H1 (cell line): Measurements from ENCODE around the gene SLC2A4RG. TPM values are rescaled to one million over a fixed set of nuclear protein-coding genes. Genes with fewer than 3 reads are reported as not detected.
A peak's percentile ranks its signal among the peaks of the same experiment; 100 is the strongest.

ENCODE experiments used
- CTCF ChIA-PET: fragments of 300-600 bp; sonication (Branson Sonifier 250); formaldehyde crosslinking; loops from one replicate; lab custom pipeline; 2021; ENCODE audit not compliant: partially characterized antibody; lab: Charles Lee
- POLR2A ChIA-PET: fragments of 300-600 bp; sonication (Branson Sonifier 250); formaldehyde crosslinking; loops from one replicate; lab custom pipeline; 2021; ENCODE audit warnings: inconsistent platforms; ENCODE audit not compliant: partially characterized antibody; lab: Charles Lee
- DNase-seq, 2 experiments: peaks; one replicate each; pipeline versions ENCODE4 v3.0.0 to v3.0.0-alpha.2; 2010 to 2022; ENCODE audit warnings: low spot score in 2 of 2, low read depth in 1 of 2, mixed read lengths in 1 of 2
- FAIRE-seq: peaks from 2 replicates; lab custom pipeline; 2011; peaks lifted over from hg19 to GRCh38; lab: Jason Lieb, UNC
- H2AFZ ChIP-seq: 2 replicates; pipeline ENCODE4 v1.8.1; 2012; ENCODE audit warnings: low read length, inconsistent platforms
- H2AK5ac ChIP-seq: 2 replicates; pipeline ENCODE4 v1.6.1; 2013; ENCODE audit warnings: low read depth, low read length
- H2BK120ac ChIP-seq: replicated peaks from 2 replicates; pipeline ENCODE3; 2013; ENCODE audit warnings: low read depth, low read length, inconsistent platforms
- H2BK12ac ChIP-seq: 2 replicates; pipeline ENCODE4 v1.6.1; 2013; ENCODE audit warnings: low read depth, low read length
- H2BK15ac ChIP-seq: 2 replicates; pipeline ENCODE4 v1.6.1; 2013; ENCODE audit warnings: low read length
- H2BK20ac ChIP-seq: 2 replicates; pipeline ENCODE4 v1.6.1; 2013; ENCODE audit warnings: low read length
- H2BK5ac ChIP-seq: 2 replicates; pipeline ENCODE4 v1.6.1; 2013; ENCODE audit warnings: low read depth, low read length
- H3K14ac ChIP-seq: 2 replicates; pipeline ENCODE4 v1.6.1; 2013; ENCODE audit warnings: inconsistent platforms; ENCODE audit not compliant: insufficient read length
- H3K18ac ChIP-seq: 2 replicates; pipeline ENCODE4 v1.6.1; 2013; ENCODE audit warnings: low read length; ENCODE audit errors: extremely low read depth
- H3K23ac ChIP-seq: 2 replicates; pipeline ENCODE4 v1.6.1; 2013; ENCODE audit warnings: inconsistent platforms; ENCODE audit not compliant: insufficient read length
- H3K23me2 ChIP-seq: 2 replicates; pipeline ENCODE4 v1.6.1; 2013; ENCODE audit warnings: low read depth, low read length
- H3K27ac ChIP-seq: 2 replicates; pipeline ENCODE4 v1.6.1; 2011; ENCODE audit warnings: low read depth, low read length, inconsistent platforms
- H3K27me3 ChIP-seq, 4 experiments: replicated peaks in 1 of 4; 1 replicate in 1 of 4; 2 replicates in 3 of 4; pipeline versions ENCODE4 v1.6.1 to v1.8.1; 2011 to 2013; ENCODE audit warnings: low read length in 3 of 4, mild to moderate bottlenecking in 3 of 4, inconsistent platforms in 2 of 4, mixed read lengths in 2 of 4, moderate library complexity in 1 of 4; ENCODE audit not compliant: control insufficient read depth in 3 of 4, insufficient read depth in 3 of 4; ENCODE audit errors: extremely low read depth in 1 of 4
- H3K36me3 ChIP-seq, 4 experiments: 2 replicates each; pipeline versions ENCODE4 v1.6.1 to v1.8.1; 2011 to 2013; ENCODE audit warnings: mild to moderate bottlenecking in 4 of 4, low read length in 3 of 4, moderate library complexity in 2 of 4, control low read depth in 1 of 4, inconsistent platforms in 1 of 4; ENCODE audit not compliant: insufficient read depth in 4 of 4, control insufficient read depth in 2 of 4
- H3K4ac ChIP-seq: replicated peaks from 2 replicates; pipeline ENCODE3; 2013; ENCODE audit warnings: low read length, low read depth, mixed read lengths, inconsistent platforms; ENCODE audit not compliant: insufficient read length
- H3K4me1 ChIP-seq, 4 experiments: replicated peaks in 1 of 4; 1 replicate in 1 of 4; 2 replicates in 3 of 4; pipeline versions ENCODE4 v1.6.1 to v1.8.1; 2011 to 2013; ENCODE audit warnings: low read length in 3 of 4, inconsistent platforms in 2 of 4, mixed read lengths in 1 of 4; ENCODE audit not compliant: insufficient read depth in 4 of 4, control insufficient read depth in 3 of 4
- H3K4me2 ChIP-seq, 2 experiments: 2 replicates each; pipeline versions ENCODE4 v1.6.1 to v1.8.1; 2011 to 2013; ENCODE audit warnings: low read depth in 2 of 2, low read length in 2 of 2, control low read depth in 1 of 2, inconsistent platforms in 1 of 2, mild to moderate bottlenecking in 1 of 2; ENCODE audit not compliant: insufficient read depth in 1 of 2
- H3K4me3 ChIP-seq, 4 experiments: fragments of 200-600, 300-600 bp in 1 of 4; sonication (generic), shearing (Covaris generic), sonication (Bioruptor Twin) in 1 of 4; 2 replicates each; pipeline versions ENCODE4 v1.5.1 to v1.8.1; 2011 to 2016; ENCODE audit warnings: low read length in 4 of 4, low read depth in 3 of 4, control low read depth in 2 of 4, inconsistent platforms in 2 of 4, mild to moderate bottlenecking in 2 of 4, mixed read lengths in 1 of 4, moderate library complexity in 1 of 4; ENCODE audit not compliant: insufficient read depth in 2 of 4; ENCODE audit errors: extremely low read depth in 1 of 4
- H3K56ac ChIP-seq: replicated peaks from 2 replicates; pipeline ENCODE3; 2013; ENCODE audit warnings: low read depth, mild to moderate bottlenecking, mixed read lengths, low read length, inconsistent platforms; ENCODE audit not compliant: insufficient read length
- H3K79me1 ChIP-seq: 2 replicates; pipeline ENCODE4 v1.6.1; 2013; ENCODE audit warnings: low read depth, low read length, control low read depth
- H3K79me2 ChIP-seq, 2 experiments: 2 replicates each; pipeline versions ENCODE4 v1.6.1 to v1.8.1; 2012 to 2013; ENCODE audit warnings: low read length in 2 of 2, mild to moderate bottlenecking in 2 of 2, inconsistent platforms in 1 of 2; ENCODE audit not compliant: insufficient read depth in 2 of 2, control insufficient read depth in 1 of 2
- H3K9ac ChIP-seq, 4 experiments: replicated peaks in 1 of 4; 1 replicate in 1 of 4; 2 replicates in 3 of 4; pipeline versions ENCODE4 v1.6.1 to v1.8.1; 2011 to 2013; ENCODE audit warnings: low read depth in 3 of 4, low read length in 3 of 4, control low read depth in 2 of 4, mild to moderate bottlenecking in 2 of 4, moderate library complexity in 2 of 4, inconsistent platforms in 1 of 4; ENCODE audit errors: extremely low read depth in 1 of 4
- H3K9me3 ChIP-seq, 2 experiments: 2 replicates each; pipeline versions ENCODE4 v1.6.1 to v1.8.1; 2012 to 2013; ENCODE audit warnings: mild to moderate bottlenecking in 2 of 2, moderate library complexity in 2 of 2, control low read depth in 1 of 2, inconsistent platforms in 1 of 2, low read depth in 1 of 2, low read length in 1 of 2, mixed read lengths in 1 of 2; ENCODE audit not compliant: insufficient read depth in 2 of 2
- H4K20me1 ChIP-seq, 2 experiments: replicated peaks in 1 of 2; 2 replicates each; pipeline versions ENCODE3 to v1.8.1; 2011 to 2013; ENCODE audit warnings: inconsistent platforms in 2 of 2, low read length in 2 of 2, mild to moderate bottlenecking in 1 of 2; ENCODE audit not compliant: insufficient read depth in 2 of 2, control insufficient read depth in 1 of 2
- H4K5ac ChIP-seq: 2 replicates; pipeline ENCODE4 v1.6.1; 2013; ENCODE audit warnings: low read length, low read depth, mixed read lengths, inconsistent platforms; ENCODE audit not compliant: insufficient read length
- H4K8ac ChIP-seq: 2 replicates; pipeline ENCODE4 v1.8.0; 2013; ENCODE audit warnings: mild to moderate bottlenecking, moderate library complexity, low read length, inconsistent platforms; ENCODE audit not compliant: insufficient read depth; ENCODE audit errors: extremely low read depth
- H4K91ac ChIP-seq: replicated peaks from 2 replicates; pipeline ENCODE3; 2013; ENCODE audit warnings: low read length, mixed read lengths, inconsistent platforms; ENCODE audit not compliant: insufficient read length
- BCL11A ChIP-seq, 2 experiments: IDR thresholded peaks; one replicate each; pipeline ENCODE4 v1.6.1; 2011; ENCODE audit warnings: low read depth in 2 of 2, low read length in 2 of 2, mild to moderate bottlenecking in 2 of 2
- CEBPB ChIP-seq: IDR thresholded peaks from 2 replicates; pipeline ENCODE4 v1.6.1; 2012; ENCODE audit warnings: low read depth, low read length
- CHD1 ChIP-seq: IDR thresholded peaks from 2 replicates; pipeline ENCODE4 v1.6.1; 2012; ENCODE audit warnings: low read depth, low read length, improper control_type of control experiment
- CREB1 ChIP-seq: IDR thresholded peaks from 2 replicates; pipeline ENCODE4 v1.6.1; 2012; ENCODE audit warnings: inconsistent platforms
- E2F6 ChIP-seq: IDR thresholded peaks from 2 replicates; pipeline ENCODE4 v1.6.1; 2012; ENCODE audit warnings: inconsistent platforms
- EGR1 ChIP-seq: IDR thresholded peaks from 2 replicates; pipeline ENCODE4 v1.6.1; 2011; ENCODE audit warnings: low read depth, low read length, borderline replicate concordance
- MAFK ChIP-seq: IDR thresholded peaks from 2 replicates; pipeline ENCODE4 v1.6.1; 2012; ENCODE audit warnings: low read depth, mild to moderate bottlenecking, improper control_type of control experiment, low read length
- PHF8 ChIP-seq: fragments of 200-600 bp; sonication (generic); conservative IDR thresholded peaks from 2 replicates; pipeline ENCODE4 v1.7.1; 2012; ENCODE audit warnings: low read depth, mild to moderate bottlenecking, inconsistent platforms, low read length, moderate library complexity
- POU5F1 ChIP-seq: IDR thresholded peaks from 2 replicates; pipeline ENCODE4 v1.6.1; 2011; ENCODE audit warnings: low read depth, mild to moderate bottlenecking, low read length, moderate library complexity
- SIX5 ChIP-seq: IDR thresholded peaks from 2 replicates; pipeline ENCODE4 v1.6.1; 2011; ENCODE audit warnings: mild to moderate bottlenecking, low read depth, low read length
- SP4 ChIP-seq: IDR thresholded peaks from 2 replicates; pipeline ENCODE4 v1.6.1; 2012; ENCODE audit warnings: low read length, inconsistent platforms
- SRF ChIP-seq: IDR thresholded peaks from 2 replicates; pipeline ENCODE4 v1.6.1; 2011; ENCODE audit warnings: mild to moderate bottlenecking, low read depth, low read length, moderate library complexity
- USF2 ChIP-seq: IDR thresholded peaks from 2 replicates; pipeline ENCODE4 v1.6.1; 2011; ENCODE audit warnings: low read length, improper control_type of control experiment
- WGBS, 2 experiments: shearing (Covaris generic) in 1 of 2; methylation state at CpG; one replicate each; pipeline versions ENCODE4 v1.1.6 to v1.1.7; 2013 to 2015; ENCODE audit warnings: low lambda C conversion rate in 2 of 2, mixed read lengths in 2 of 2, inconsistent platforms in 1 of 2, low coverage in 1 of 2, missing lambda C conversion rate in 1 of 2; ENCODE audit not compliant: insufficient replicate concordance in 2 of 2, insufficient coverage in 1 of 2, insufficient read length in 1 of 2; ENCODE audit errors: extremely low coverage in 1 of 2, missing lambda C conversion rate in 1 of 2; 5-methylcytosine and 5-hydroxymethylcytosine counted together
- polyA plus RNA-seq, 7 experiments: library from polyadenylated mRNA; depleted of rRNA in 3 of 7; stranded (reverse) in 5 of 7; unstranded in 2 of 7; fragments of >200 nt in 5 of 7; fragments of 200-250 nt in 2 of 7; gene quantifications; 1 replicate in 5 of 7; 2 replicates in 1 of 7; 4 replicates in 1 of 7; pipeline versions ENCODE4 v1.2.1 to v1.2.3, GENCODE V29; 2011 to 2013; ENCODE audit warnings: missing spikeins in 2 of 7, mixed read lengths in 2 of 7
- total RNA-seq: library from RNA; stranded (reverse); fragmentation: NEBNext Ultra II Directional; extraction: Animal tissue kit (Norgen Biotek cat#: 25700); gene quantifications from 2 replicates; pipeline ENCODE4 v1.2.1, GENCODE V29; 2021

Gene SLC2A4RG
- total and polyA plus RNA-seq, 2 of the 8 experiments (the other 6 are each of a cell fraction or from before 2014, with no cell fraction given) = 15.9 to 29.1 TPM

- Histone ChIP-seq H3K18ac (no peak overlapping the region), H3K79me1 (peaks cover 12% of the 10 kb centered on the region), H3K56ac (no peak overlapping the region), H3K9me3 (no peaks in the 10 kb centered on the region; a peak in 1 of 4 replicates), H2AK5ac (no peak overlapping the region), H3K9ac (no peak overlapping the region), H2BK20ac (no peak overlapping the region), H3K36me3 (no peaks in the 10 kb centered on the region; a peak in 1 of 8 replicates), H2BK15ac (no peak overlapping the region), H3K4me1 (no peaks in the 10 kb centered on the region), H3K14ac (no peak overlapping the region), H2BK5ac (0 out of 2 replicates have a peak overlapping the region, but pooled peaks have one; percentile 35), H2BK12ac (no peak overlapping the region), H4K5ac (no peak overlapping the region), H2BK120ac (no peak overlapping the region), H3K27ac (no peak overlapping the region), H3K79me2 (peaks cover 0 to 14% of the 10 kb centered on the region in 2 experiments; a peak in 2 of 4 replicates), H2AFZ (no peak overlapping the region), H3K23ac (no peak overlapping the region), H3K23me2 (no peaks in the 10 kb centered on the region), H3K27me3 (no peaks in the 10 kb centered on the region), H3K4me2 (no peak overlapping the region), H4K91ac (no peak overlapping the region), H4K8ac (no peak overlapping the region), H3K4ac (no peak overlapping the region), H4K20me1 (peaks cover 0 to 5% of the 10 kb centered on the region in 2 experiments), H3K4me3 (no peak overlapping the region)
- 91% methylated on average over 12 of the region's 12 CpGs; no CpG with 5 or more reads in 1 of the 2 experiments for WGBS, 2 experiments
- DNase-seq (no peak), FAIRE-seq (no peak)
- ChIA-PET POLR2A (no interaction called here), CTCF (interaction anchor here (1.1 to 15.2 kb wide), 7 partner anchors 7 to 82 kb away, joined by 3 to 191 read pairs (median 3); partner anchors contain the start of gene LIME1)
- TF ChIP-seq EGR1 (no peak), USF2 (no peak), POU5F1 (no peak), MAFK (no peak), PHF8 (no peak), SIX5 (no peak), CREB1 (no peak), SRF (no peak), E2F6 (no peak), CHD1 (no peak), CEBPB (no peak), SP4 (no peak), BCL11A (IDR thresholded peaks at IDR 0.05; ENCODE audit: low read depth in 2 of 2, low read length in 2 of 2) (no peak)
Measured at GRCh38 chr20:63782521-63782971, 43.0 kb downstream of the SLC2A4RG start.
